OCI-LY7 (cell line): ENCODE results near the gene NOXA1.

Experiments
- CTCF ChIP-seq: fragments of 200-600 bp; sonication (generic); conservative IDR thresholded peaks from 2 replicates; pipeline ENCODE4 v1.5.1; 2014; ENCODE audit warnings: mild to moderate bottlenecking, antibody characterized with exemption, low read length, moderate library complexity, mixed read lengths
- EZH2phosphoT487 ChIP-seq: fragments of 200-600 bp; sonication (generic); IDR thresholded peaks from 2 replicates; pipeline ENCODE4 v1.6.1; 2018; ENCODE audit warnings: low read depth, borderline replicate concordance, mild to moderate bottlenecking, mixed run types, antibody characterized with exemption, low read length, moderate library complexity, mixed read lengths

GRCh38 chr9:137437691-137438590 lies 14.7 kb downstream of the NOXA1 start:
- TF ChIP-seq CTCF (no peak), EZH2phosphoT487 (no peak)
